ENCODE measurements around the gene ANKRD63. TPM values are rescaled to one million over a fixed set of nuclear protein-coding genes. Genes with fewer than 3 reads are reported as not detected.

ANKRD63 gene
- total RNA-seq, 4 donors from 2014 or later, result 1.6 TPM; not detected in 3

DNA sequence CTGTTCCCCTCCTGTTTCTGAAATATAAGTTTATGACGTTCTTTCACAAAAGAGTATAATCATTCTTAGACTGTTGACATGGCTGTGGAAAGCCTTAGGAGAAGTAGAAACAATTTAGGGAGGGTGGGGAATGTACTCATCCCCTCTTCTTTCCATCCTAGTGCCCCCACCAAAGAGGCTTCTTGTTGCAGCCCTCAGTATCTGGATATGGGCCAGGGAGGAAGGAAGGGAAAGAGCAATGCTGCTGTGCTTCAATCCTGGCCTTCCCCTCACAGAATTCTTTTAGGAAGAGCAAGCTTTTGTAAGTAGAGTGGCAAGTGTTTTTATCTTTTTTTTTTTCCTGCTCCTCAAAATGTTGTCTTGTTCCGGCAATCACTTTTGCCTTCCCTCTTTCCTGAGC, 42.3 kb upstream of the ANKRD63 start:
- H3K36me3 ChIP-seq, result no peaks in the 10 kb centered on the region
- ATAC-seq, result no peak
- H3K27me3 ChIP-seq, result no peaks in the 10 kb centered on the region
- peaks cover 14 to 90% (median 33%) of the 10 kb centered on the region in 3 donors for H3K4me1 ChIP-seq
- 10 to 35% methylated on average over 1 to 2 of the region's 2 CpGs for WGBS, 2 donors (ENCODE audit: low coverage in 1 of 2)
- no peak for TF ChIP-seq EP300 (IDR thresholded peaks at IDR 0.05)
- TF ChIP-seq POLR2AphosphoS5 (IDR thresholded peaks at IDR 0.05), result no peak
- no peak for TF ChIP-seq POLR2A (IDR thresholded peaks at IDR 0.05)
- no peak for TF ChIP-seq CTCF (IDR thresholded peaks at IDR 0.05)
- peak overlapping the region; percentile 94 to 99 (median 98) for H3K27ac ChIP-seq
- H3K9me3 ChIP-seq, result no peaks in the 10 kb centered on the region
- H3K4me3 ChIP-seq, result peak overlapping the region; percentile 92 to 100

DNA sequence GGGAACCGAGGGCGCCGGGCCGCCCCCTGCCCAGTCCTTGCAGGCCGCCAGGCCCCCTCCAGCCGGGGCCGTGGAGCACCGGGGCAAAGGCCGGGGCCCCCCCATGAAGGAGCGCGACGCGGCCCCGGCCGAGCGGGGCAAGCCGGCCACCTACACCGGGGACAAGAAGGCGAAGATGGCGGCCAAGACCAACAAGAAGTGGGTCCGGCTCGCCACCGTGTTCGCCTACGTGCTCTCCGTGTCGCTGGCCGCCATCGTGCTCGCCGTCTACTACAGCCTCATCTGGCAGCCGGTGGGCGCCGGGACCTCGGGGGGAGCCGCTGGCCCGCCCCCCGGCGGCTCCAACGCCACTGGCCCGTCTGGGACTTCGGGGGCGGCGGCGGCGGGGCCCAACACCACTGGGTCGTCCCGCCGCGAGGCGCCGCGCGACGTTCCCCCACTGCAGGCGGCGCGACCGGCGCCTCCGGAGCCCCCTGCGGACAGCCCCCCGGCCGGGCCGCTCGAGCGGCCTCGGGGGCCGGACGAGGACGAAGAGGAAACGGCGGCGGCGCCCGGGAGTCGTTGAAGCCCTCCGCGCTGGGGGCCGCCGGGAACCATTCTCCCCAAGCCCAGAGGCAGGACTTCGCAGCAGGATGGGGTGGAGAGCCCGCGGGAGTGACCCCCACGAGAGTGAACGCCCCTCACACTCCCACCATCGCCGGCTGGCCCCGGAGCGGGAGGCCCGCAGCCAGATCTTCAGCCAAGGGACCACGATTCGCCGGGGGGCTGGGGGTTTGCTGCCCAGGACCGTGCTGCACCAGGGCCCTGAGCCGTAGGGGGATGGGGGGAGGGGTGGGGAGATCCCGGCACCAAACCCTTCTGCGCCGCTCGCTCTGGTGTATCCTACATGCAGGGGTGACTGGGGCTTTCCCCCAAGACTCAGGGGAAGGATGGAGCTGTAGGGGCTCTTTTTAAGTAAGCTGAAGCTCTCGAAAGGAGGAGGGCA, 41.4 kb upstream of the ANKRD63 start:
- H3K9me3 ChIP-seq, result no peaks in the 10 kb centered on the region
- peak overlapping the region; percentile 92 to 100 for H3K4me3 ChIP-seq
- H3K36me3 ChIP-seq, result no peaks in the 10 kb centered on the region
- no peak for TF ChIP-seq POLR2A (IDR thresholded peaks at IDR 0.05)
- no peak for TF ChIP-seq EP300 (IDR thresholded peaks at IDR 0.05)
- TF ChIP-seq CTCF (IDR thresholded peaks at IDR 0.05), result no peak
- no peak for TF ChIP-seq POLR2AphosphoS5 (IDR thresholded peaks at IDR 0.05)
- H3K4me1 ChIP-seq, result peaks cover 8 to 80% (median 25%) of the 10 kb centered on the region in 3 donors
- H3K27me3 ChIP-seq, result no peaks in the 10 kb centered on the region
- 0% methylated on average over 3 of the region's 101 CpGs for WGBS, 2 donors (ENCODE audit: low coverage in 1 of 2)
- peak overlapping the region; percentile 94 to 99 (median 98) for H3K27ac ChIP-seq
- peak; percentile 3 for ATAC-seq

DNA sequence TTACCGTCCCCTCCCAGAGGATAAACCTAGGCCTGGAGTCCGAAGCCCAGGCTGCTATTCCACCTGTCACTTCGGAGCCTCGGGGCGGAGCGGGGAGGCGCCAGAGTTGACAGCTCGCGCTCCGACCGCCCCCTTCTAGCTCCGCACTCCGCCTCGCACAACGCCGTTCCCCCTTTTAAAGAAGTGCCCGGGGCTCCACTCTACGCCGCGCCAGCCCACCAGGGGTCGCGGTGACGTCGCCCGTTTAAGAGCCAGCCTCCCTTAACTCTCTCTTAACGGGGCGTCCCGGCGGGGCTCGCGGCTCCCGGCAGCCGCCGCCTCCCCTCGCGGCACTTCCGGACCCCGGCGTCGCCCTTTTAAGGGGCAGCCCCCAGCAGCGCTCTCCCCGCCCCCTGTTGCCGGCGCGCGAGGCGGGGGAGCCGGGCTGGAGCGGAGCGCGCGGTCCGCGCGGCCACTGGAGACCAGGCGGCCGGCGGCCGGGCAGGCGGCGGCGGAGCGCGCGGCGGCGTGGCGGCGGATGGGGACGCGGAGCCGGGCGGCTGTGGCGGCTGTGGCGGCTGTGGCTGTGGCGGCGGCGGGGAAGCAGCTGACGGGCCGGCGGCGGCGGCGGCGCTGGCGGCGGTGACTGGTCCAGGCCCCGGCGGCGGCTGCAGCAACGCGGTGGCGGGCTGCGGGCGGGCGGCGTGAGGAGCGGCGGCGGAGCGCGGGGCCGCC, 40.5 kb upstream of the ANKRD63 start, which contains the start of gene INAFM2:
TSS of gene INAFM2 (plus strand) at position 454 of the 714 bp plus-strand sequence. CDS start 364 bp downstream, outside the sequence.
- H3K27ac ChIP-seq, result peak within 1 kb of the TSS; percentile 94 to 99 (median 98)
- WGBS, 2 donors (ENCODE audit: low coverage in 1 of 2), result 0% methylated on average over 2 of the region's 103 CpGs; no CpG with 5 or more reads in 1 of the 2 donors
- H3K27me3 ChIP-seq, result no peaks in the 10 kb centered on the region
- ATAC-seq, result peak; percentile 92
- no peaks in the 10 kb centered on the region for H3K9me3 ChIP-seq
- H3K36me3 ChIP-seq, result no peaks in the 10 kb centered on the region
- TF ChIP-seq POLR2AphosphoS5 (IDR thresholded peaks at IDR 0.05) (peak; percentile 57), CTCF (IDR thresholded peaks at IDR 0.05) (peak in 3 of 4 experiments; percentile 72 to 89 (median 77)), EP300 (IDR thresholded peaks at IDR 0.05) (no peak), POLR2A (IDR thresholded peaks at IDR 0.05) (peak; percentile 33 to 86)
- H3K4me3 ChIP-seq, result peak within 1 kb of the TSS; percentile 92 to 100
- H3K4me1 ChIP-seq, result peaks cover 2 to 72% (median 22%) of the 10 kb centered on the region in 3 donors

DNA sequence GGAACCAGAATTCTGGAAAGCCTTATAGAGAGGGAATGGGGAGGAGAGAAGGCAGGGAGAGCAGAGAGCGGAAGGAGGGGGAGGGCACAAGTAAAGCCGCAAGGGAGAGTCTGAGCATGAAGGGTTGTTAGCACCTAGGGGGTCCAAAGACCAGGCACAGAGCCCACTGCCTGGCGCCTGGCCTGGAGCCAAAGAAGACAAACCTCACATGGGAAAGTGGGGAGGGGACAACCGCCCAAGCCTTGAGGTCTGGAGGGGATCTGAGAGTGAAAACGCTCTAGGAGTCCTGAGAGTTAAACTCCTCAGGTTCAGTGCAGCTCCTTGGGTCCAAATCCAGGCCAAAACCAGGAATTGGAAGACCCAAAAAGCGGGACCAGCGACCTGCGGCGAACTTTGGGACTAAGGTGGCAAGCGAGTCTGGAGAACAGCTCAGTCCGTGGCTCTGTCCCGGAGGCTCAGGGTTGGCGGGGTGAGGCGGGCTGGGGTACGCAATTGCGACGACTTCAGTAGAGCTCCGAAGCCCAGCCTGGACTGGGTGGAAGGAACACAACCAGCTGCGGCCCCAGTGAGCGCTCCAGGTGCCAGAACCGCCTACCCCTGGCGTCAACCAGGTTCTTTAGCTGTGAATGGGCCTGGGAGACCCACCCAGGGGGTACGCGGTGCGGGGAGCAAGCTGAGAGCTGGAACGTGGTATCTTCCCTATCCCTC, 39.8 kb upstream of the ANKRD63 start:
- ATAC-seq, result no peak
- Histone ChIP-seq H3K4me3 (peak overlapping the region; percentile 6 to 92), H3K27ac (peak overlapping the region; percentile 51 to 98 (median 96)), H3K36me3 (no peaks in the 10 kb centered on the region), H3K4me1 (peaks cover 0 to 64% (median 20%) of the 10 kb centered on the region in 3 donors), H3K27me3 (no peaks in the 10 kb centered on the region), H3K9me3 (no peaks in the 10 kb centered on the region)
- WGBS, 2 donors (ENCODE audit: low coverage in 1 of 2), result 42 to 100% methylated on average over 2 to 12 of the region's 26 CpGs
- TF ChIP-seq POLR2AphosphoS5 (IDR thresholded peaks at IDR 0.05) (peak; percentile 55), POLR2A (IDR thresholded peaks at IDR 0.05) (peak in 1 of 2 donors; percentile 15), CTCF (IDR thresholded peaks at IDR 0.05) (no peak)

All from gastroesophageal sphincter (tissue), 4 donors.